ENCODE measurements around the gene PROZ. TPM values are rescaled to one million over a fixed set of nuclear protein-coding genes. Genes with fewer than 3 reads are reported as not detected.

The PROZ gene
- total RNA-seq, 2 experiments from 2014 or later, result not detected

- H3K4me1 Mint-ChIP-seq (ENCODE audit: low read depth), result no peaks in the 10 kb centered on the region
- no peaks in the 10 kb centered on the region for H3K9me3 Mint-ChIP-seq
Measured at GRCh38 chr13:113139577-113139976, 18.9 kb upstream of the PROZ start.

DNA sequence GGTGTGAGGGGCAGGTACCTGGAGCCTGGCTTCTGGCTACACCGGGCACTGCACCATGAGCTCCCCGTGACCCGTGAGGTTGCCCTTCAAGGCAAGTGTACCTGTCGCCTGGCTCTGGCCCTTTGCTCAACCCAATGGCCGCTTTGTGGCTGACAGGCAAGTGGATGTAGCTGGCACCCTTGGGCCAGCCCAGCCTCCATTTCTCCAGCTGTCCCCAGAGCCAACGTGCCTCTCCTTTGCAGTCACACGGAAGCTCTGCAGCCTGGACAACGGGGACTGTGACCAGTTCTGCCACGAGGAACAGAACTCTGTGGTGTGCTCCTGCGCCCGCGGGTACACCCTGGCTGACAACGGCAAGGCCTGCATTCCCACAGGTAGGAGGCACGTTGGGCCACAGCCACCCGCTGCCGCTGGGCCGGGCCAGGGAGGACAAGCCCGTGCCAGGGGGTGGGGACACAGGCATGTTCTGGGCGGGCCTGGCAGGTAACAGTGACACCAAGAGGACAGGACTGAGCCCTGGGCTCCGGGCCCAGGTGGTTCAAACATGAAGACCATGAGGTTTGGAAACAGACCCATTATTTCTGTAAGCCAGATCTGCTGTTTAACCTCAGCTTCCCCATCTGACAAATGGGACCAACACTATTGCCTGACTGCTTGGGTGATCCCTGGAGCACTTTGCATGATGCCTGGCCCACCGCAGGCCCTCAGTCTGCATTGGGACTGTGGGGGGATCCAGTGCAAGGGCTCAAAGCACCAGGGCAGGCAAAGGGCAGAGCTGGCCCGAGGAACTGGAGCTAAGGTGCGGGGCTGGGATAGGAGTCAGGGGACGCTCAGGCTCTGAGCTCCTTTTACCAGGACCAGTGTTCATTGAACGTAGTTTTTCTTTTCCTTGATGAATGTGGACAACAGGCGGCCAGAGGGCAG, 17.5 kb upstream of the PROZ start:
- intact Hi-C loops (cut with DNase I, micrococcal nuclease), result no loop called here
- H3K4me3 ChIP-seq (ENCODE audit: low read length), result no peak overlapping the region

More at GRCh38 chr13:113139577-113139976, 18.9 kb upstream of the PROZ start:
- no peaks in the 10 kb centered on the region for H3K27me3 ChIP-seq (ENCODE audit: control insufficient read depth in 1 of 2, insufficient read depth in 2 of 2, low read length in 2 of 2)
- no peaks in the 10 kb centered on the region for H3K9me3 ChIP-seq (ENCODE audit: control insufficient read depth in 1 of 2, insufficient read depth in 1 of 2, low read length in 2 of 2)
- H3K4me3 Mint-ChIP-seq, result no peak overlapping the region
- no peak overlapping the region for H3K4me3 ChIP-seq (ENCODE audit: low read length)
- DNase-seq (no peak), ATAC-seq (ENCODE audit: poor library complexity) (no peak)
- H3K36me3 ChIP-seq (ENCODE audit: insufficient read depth, low read length), result no peaks in the 10 kb centered on the region
- no peak overlapping the region for H3K27ac Mint-ChIP-seq
- ChIA-PET CTCF (no interaction called here), POLR2A (no interaction called here)
- no peaks in the 10 kb centered on the region for H3K4me1 ChIP-seq (ENCODE audit: insufficient read depth, low read length)
- H3K36me3 Mint-ChIP-seq (ENCODE audit: low read depth), result no peaks in the 10 kb centered on the region
- H3K27ac ChIP-seq (ENCODE audit: low read depth in 1 of 2, low read length in 2 of 2), result no peak overlapping the region
- TF ChIP-seq CTCF (IDR thresholded peaks at IDR 0.05), result no peak
- no peaks in the 10 kb centered on the region for H3K27me3 Mint-ChIP-seq
- intact Hi-C loops (cut with DNase I, micrococcal nuclease), result no loop called here

DNA sequence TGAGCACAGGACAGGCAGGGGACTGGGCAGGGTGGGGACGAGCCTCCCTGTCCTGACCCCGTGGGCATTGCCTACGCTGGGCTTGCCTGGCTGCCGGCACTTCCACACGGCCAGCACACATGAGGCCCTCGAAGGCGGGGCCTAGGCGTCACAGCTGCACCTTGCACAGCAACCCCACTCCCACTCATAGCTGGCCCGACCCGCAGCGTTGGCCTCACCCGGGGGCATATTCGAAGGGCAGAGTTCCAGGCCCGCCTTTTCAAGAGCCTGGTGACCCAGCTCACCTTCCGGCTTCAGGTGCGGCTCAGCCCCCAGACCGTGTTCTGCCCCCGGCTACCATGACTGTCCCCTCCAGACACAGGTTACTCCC, 16.9 kb upstream of the PROZ start:
- Histone ChIP-seq H3K27ac (ENCODE audit: low read depth in 1 of 2, low read length in 2 of 2) (no peak overlapping the region), H3K9me3 (ENCODE audit: control insufficient read depth in 1 of 2, insufficient read depth in 1 of 2, low read length in 2 of 2) (peaks cover 0 to 7% of the 10 kb centered on the region in 2 experiments), H3K36me3 (ENCODE audit: insufficient read depth, low read length) (no peaks in the 10 kb centered on the region), H3K4me3 (ENCODE audit: low read length) (no peak overlapping the region), H3K27me3 (ENCODE audit: control insufficient read depth in 1 of 2, insufficient read depth in 2 of 2, low read length in 2 of 2) (peaks cover 0 to 3% of the 10 kb centered on the region in 2 experiments), H3K4me1 (ENCODE audit: insufficient read depth, low read length) (no peaks in the 10 kb centered on the region)
- H3K4me3 Mint-ChIP-seq, result no peak overlapping the region
- H3K27ac Mint-ChIP-seq, result no peak overlapping the region
- no peaks in the 10 kb centered on the region for H3K27me3 Mint-ChIP-seq
- TF ChIP-seq CTCF (IDR thresholded peaks at IDR 0.05), result no peak
- CTCF ChIA-PET, result no interaction called here
- POLR2A ChIA-PET, result no interaction called here
- intact Hi-C loops (cut with DNase I, micrococcal nuclease), result no loop called here
- H3K36me3 Mint-ChIP-seq (ENCODE audit: low read depth), result no peaks in the 10 kb centered on the region
- DNase-seq (no peak), ATAC-seq (ENCODE audit: poor library complexity) (no peak)
- no peaks in the 10 kb centered on the region for H3K9me3 Mint-ChIP-seq
- no peaks in the 10 kb centered on the region for H3K4me1 Mint-ChIP-seq (ENCODE audit: low read depth)

More for the DNA sequence above, 17.5 kb upstream of the PROZ start:
- Histone ChIP-seq H3K4me1 (ENCODE audit: insufficient read depth, low read length) (no peaks in the 10 kb centered on the region), H3K36me3 (ENCODE audit: insufficient read depth, low read length) (no peaks in the 10 kb centered on the region), H3K27me3 (ENCODE audit: control insufficient read depth in 1 of 2, insufficient read depth in 2 of 2, low read length in 2 of 2) (peaks cover 0 to 2% of the 10 kb centered on the region in 2 experiments), H3K9me3 (ENCODE audit: control insufficient read depth in 1 of 2, insufficient read depth in 1 of 2, low read length in 2 of 2) (peaks cover 0 to 2% of the 10 kb centered on the region in 2 experiments), H3K27ac (ENCODE audit: low read depth in 1 of 2, low read length in 2 of 2) (no peak overlapping the region)
- ChIA-PET POLR2A (no interaction called here), CTCF (no interaction called here)
- ATAC-seq (ENCODE audit: poor library complexity) (no peak), DNase-seq (no peak)
- H3K36me3 Mint-ChIP-seq (ENCODE audit: low read depth), result no peaks in the 10 kb centered on the region
- TF ChIP-seq CTCF (IDR thresholded peaks at IDR 0.05), result no peak
- no peaks in the 10 kb centered on the region for H3K27me3 Mint-ChIP-seq
- H3K4me3 Mint-ChIP-seq, result no peak overlapping the region
- no peak overlapping the region for H3K27ac Mint-ChIP-seq
- H3K9me3 Mint-ChIP-seq, result no peaks in the 10 kb centered on the region
- no peaks in the 10 kb centered on the region for H3K4me1 Mint-ChIP-seq (ENCODE audit: low read depth)
